GM12891 (cell line): ENCODE data around the gene ELAVL2.

Experiments
- PAX5 ChIP-seq: IDR thresholded peaks from 2 replicates; pipeline ENCODE4 v1.6.1; 2011; ENCODE audit warnings: low read length, moderate library complexity, mild to moderate bottlenecking; ENCODE audit not compliant: insufficient read depth, severe bottlenecking
- POLR2A ChIP-seq: IDR thresholded peaks from 2 replicates; pipeline ENCODE4 v1.6.1; 2011; ENCODE audit warnings: low read depth, low read length, control low read depth
- POLR2AphosphoS5 ChIP-seq: IDR thresholded peaks from 2 replicates; pipeline ENCODE4 v1.6.1; 2011; ENCODE audit warnings: low read depth, low read length, control low read depth
- POU2F2 ChIP-seq: IDR thresholded peaks from 2 replicates; pipeline ENCODE4 v1.6.1; 2011; ENCODE audit warnings: low read depth, mild to moderate bottlenecking, control low read depth, low read length, moderate library complexity
- SPI1 ChIP-seq: IDR thresholded peaks from 2 replicates; pipeline ENCODE4 v1.6.1; 2011; ENCODE audit warnings: low read depth, low read length, control low read depth
- TAF1 ChIP-seq: IDR thresholded peaks from 2 replicates; pipeline ENCODE4 v1.6.1; 2011; ENCODE audit warnings: low read depth, low read length, control low read depth

DNA sequence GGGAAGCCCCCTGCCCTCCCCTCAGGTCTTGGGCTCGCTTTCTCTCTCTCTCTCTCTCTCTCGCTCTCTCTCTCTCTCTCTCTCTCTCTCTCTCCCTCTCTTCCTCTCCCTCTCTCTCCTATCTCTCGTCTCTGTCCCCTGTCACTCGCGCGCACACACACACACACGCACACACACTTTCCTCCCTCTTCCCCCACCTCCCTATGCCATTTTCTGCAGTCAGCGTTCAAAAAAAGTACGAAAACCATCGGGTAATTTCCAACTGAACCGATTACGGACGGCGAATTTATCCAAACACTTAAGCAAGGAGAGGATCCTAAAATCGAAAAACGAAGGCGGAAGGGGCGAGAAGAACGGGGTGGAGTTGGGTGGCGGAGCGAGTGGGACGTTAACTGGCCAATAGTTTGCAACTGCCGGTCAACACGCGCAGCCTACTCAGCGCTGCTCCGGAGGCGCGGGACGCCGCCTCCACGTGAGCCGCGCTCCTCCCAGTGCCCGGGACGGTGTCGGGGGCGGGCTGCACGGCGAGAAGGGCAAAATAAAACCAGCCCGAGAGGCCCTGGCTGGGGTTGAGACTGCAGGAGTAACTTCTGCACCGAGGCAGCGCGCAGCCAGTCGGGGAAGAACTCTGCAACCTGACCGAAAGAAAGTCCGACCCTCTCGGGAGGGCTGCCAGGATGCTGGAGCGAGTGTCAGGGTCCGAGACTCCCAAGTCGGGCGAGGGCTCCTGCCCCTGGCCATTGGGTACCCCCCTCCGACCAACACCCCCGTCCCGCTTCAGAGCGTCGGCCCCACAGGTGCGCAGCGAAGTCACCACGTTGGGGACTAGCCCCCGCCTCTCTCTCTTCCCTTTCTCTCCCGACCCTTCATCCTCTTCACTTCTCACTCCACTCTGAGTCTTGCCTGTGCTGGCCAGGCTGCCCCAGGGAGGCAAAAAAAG is 24.9 kb upstream of the ELAVL2 start:
- TF ChIP-seq POLR2A = no peak
- no peak for TF ChIP-seq POLR2AphosphoS5
- TF ChIP-seq TAF1 = no peak
- TF ChIP-seq PAX5 = no peak
- TF ChIP-seq SPI1 = no peak
- TF ChIP-seq POU2F2 = no peak
